GM12878 (cell line): ENCODE results near the gene PTPN2. TPM values are rescaled to one million over a fixed set of nuclear protein-coding genes. Genes with fewer than 3 reads are reported as not detected.

ENCODE experiments used
- ASH2L ChIP-seq: fragments of 300-600, 200-600 bp; sonication (generic); IDR thresholded peaks from 2 replicates; pipeline ENCODE4 v1.6.1; 2017; ENCODE audit warnings: low read depth, mild to moderate bottlenecking, borderline replicate concordance
- ATF3 ChIP-seq: IDR thresholded peaks from 2 replicates; pipeline ENCODE4 v1.6.1; 2011; ENCODE audit warnings: low read depth, mild to moderate bottlenecking, low read length, moderate library complexity, borderline replicate concordance; ENCODE audit errors: extremely low read depth
- BCL3 ChIP-seq: IDR thresholded peaks from 2 replicates; pipeline ENCODE4 v1.6.1; 2011; ENCODE audit warnings: borderline replicate concordance, low read depth, mild to moderate bottlenecking, moderate library complexity, low read length; ENCODE audit not compliant: insufficient read depth, poor library complexity, severe bottlenecking
- CBX3 ChIP-seq: fragments of 200-600 bp; sonication (generic); IDR thresholded peaks from 2 replicates; pipeline ENCODE4 v1.6.1; 2016; ENCODE audit warnings: low read depth, borderline replicate concordance
- CHD4 ChIP-seq: fragments of 200-600 bp; sonication (generic); IDR thresholded peaks from 2 replicates; pipeline ENCODE4 v1.6.1; 2016; ENCODE audit warnings: mild to moderate bottlenecking
- IRF4 ChIP-seq: IDR thresholded peaks from 2 replicates; pipeline ENCODE4 v1.6.1; 2011; ENCODE audit warnings: low read depth, low read length
- MEF2A ChIP-seq: IDR thresholded peaks from 2 replicates; pipeline ENCODE4 v1.6.1; 2011; ENCODE audit warnings: low read depth, mild to moderate bottlenecking, low read length, moderate library complexity; ENCODE audit not compliant: insufficient read depth
- NFXL1 ChIP-seq: fragments of 450-650 bp; IDR thresholded peaks from 2 replicates; pipeline ENCODE4 v1.6.1; 2017; ENCODE audit warnings: antibody characterized with exemption, mild to moderate bottlenecking, borderline replicate concordance
- NR2F1 ChIP-seq: fragments of 450-650 bp; conservative IDR thresholded peaks from 2 replicates; pipeline ENCODE4 v1.6.1; 2017; ENCODE audit warnings: mild to moderate bottlenecking
- RUNX3 ChIP-seq: IDR thresholded peaks from 2 replicates; pipeline ENCODE4 v1.6.1; 2012; ENCODE audit warnings: low read length, inconsistent platforms
- SMC3 ChIP-seq: IDR thresholded peaks from 2 replicates; pipeline ENCODE4 v1.6.1; 2011; ENCODE audit warnings: low read length, improper control_type of control experiment, borderline replicate concordance
- SRF ChIP-seq, 2 experiments: IDR thresholded peaks; 2 replicates each; pipeline ENCODE4 v1.6.1; 2011; ENCODE audit warnings: low read depth in 2 of 2, low read length in 2 of 2, mild to moderate bottlenecking in 1 of 2, moderate library complexity in 1 of 2
- USF2 ChIP-seq: IDR thresholded peaks from 2 replicates; pipeline ENCODE4 v1.6.1; 2011; ENCODE audit warnings: low read depth, low read length, improper control_type of control experiment, borderline replicate concordance
- ZNF622 ChIP-seq: fragments of 450-650 bp; IDR thresholded peaks from 2 replicates; pipeline ENCODE4 v1.6.1; 2017; ENCODE audit warnings: mild to moderate bottlenecking, inconsistent platforms
- polyA plus RNA-seq, 11 experiments: library from polyadenylated mRNA; depleted of rRNA in 4 of 11; unstranded in 6 of 11; stranded (reverse) in 5 of 11; fragments of >200 nt; fragmentation: Nextera tagmentation in 4 of 11; fragmentation: Illumina TruSeq in 1 of 11; extraction: Ambion mirVana in 4 of 11; extraction: Trizol in 1 of 11; gene quantifications; 1 replicate in 1 of 11; 2 replicates in 10 of 11; pipeline versions ENCODE4 v1.2.1 to v1.2.3, GENCODE V29; 2011 to 2016; ENCODE audit warnings: inconsistent platforms in 2 of 11, missing spikeins in 2 of 11, low read depth in 1 of 11
- total RNA-seq, 4 experiments: library from RNA; depleted of rRNA in 3 of 4; stranded (reverse); fragments of >200 nt in 3 of 4; fragmentation: Illumina TruSeq in 1 of 4; extraction: Trizol in 1 of 4; gene quantifications; 2 replicates each; pipeline versions ENCODE4 v1.2.1 to v1.2.3, GENCODE V29; 2013 to 2021
- TF ChIP-seq, protein P1 (sequence below): fragments of 450-650 bp; IDR thresholded peaks from 2 replicates; pipeline ENCODE4 v1.6.1; 2017; ENCODE audit warnings: low read depth, mild to moderate bottlenecking, moderate library complexity
- TF ChIP-seq, protein P2 (sequence below): IDR thresholded peaks from 2 replicates; pipeline ENCODE4 v1.6.1; 2012; ENCODE audit warnings: low read length, inconsistent platforms
- TF ChIP-seq, protein P3 (sequence below): IDR thresholded peaks from 2 replicates; pipeline ENCODE4 v1.6.1; 2011; ENCODE audit warnings: mild to moderate bottlenecking, low read depth, low read length, moderate library complexity; ENCODE audit not compliant: insufficient replicate concordance

PTPN2 gene
- total and polyA plus RNA-seq, 10 of the 15 experiments (the other 5 are each of a cell fraction or from before 2014, with no cell fraction given): 46.5 to 86.7 (median 64.6) TPM

- TF ChIP-seq, protein P1, sequence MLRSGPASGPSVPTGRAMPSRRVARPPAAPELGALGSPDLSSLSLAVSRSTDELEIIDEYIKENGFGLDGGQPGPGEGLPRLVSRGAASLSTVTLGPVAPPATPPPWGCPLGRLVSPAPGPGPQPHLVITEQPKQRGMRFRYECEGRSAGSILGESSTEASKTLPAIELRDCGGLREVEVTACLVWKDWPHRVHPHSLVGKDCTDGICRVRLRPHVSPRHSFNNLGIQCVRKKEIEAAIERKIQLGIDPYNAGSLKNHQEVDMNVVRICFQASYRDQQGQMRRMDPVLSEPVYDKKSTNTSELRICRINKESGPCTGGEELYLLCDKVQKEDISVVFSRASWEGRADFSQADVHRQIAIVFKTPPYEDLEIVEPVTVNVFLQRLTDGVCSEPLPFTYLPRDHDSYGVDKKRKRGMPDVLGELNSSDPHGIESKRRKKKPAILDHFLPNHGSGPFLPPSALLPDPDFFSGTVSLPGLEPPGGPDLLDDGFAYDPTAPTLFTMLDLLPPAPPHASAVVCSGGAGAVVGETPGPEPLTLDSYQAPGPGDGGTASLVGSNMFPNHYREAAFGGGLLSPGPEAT: no peak
- no peak for TF ChIP-seq SMC3
- no peak for TF ChIP-seq CBX3
- TF ChIP-seq IRF4: no peak
- no peak for TF ChIP-seq MEF2A
- TF ChIP-seq, protein P2, sequence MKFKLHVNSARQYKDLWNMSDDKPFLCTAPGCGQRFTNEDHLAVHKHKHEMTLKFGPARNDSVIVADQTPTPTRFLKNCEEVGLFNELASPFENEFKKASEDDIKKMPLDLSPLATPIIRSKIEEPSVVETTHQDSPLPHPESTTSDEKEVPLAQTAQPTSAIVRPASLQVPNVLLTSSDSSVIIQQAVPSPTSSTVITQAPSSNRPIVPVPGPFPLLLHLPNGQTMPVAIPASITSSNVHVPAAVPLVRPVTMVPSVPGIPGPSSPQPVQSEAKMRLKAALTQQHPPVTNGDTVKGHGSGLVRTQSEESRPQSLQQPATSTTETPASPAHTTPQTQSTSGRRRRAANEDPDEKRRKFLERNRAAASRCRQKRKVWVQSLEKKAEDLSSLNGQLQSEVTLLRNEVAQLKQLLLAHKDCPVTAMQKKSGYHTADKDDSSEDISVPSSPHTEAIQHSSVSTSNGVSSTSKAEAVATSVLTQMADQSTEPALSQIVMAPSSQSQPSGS: no peak
- TF ChIP-seq, protein P3, sequence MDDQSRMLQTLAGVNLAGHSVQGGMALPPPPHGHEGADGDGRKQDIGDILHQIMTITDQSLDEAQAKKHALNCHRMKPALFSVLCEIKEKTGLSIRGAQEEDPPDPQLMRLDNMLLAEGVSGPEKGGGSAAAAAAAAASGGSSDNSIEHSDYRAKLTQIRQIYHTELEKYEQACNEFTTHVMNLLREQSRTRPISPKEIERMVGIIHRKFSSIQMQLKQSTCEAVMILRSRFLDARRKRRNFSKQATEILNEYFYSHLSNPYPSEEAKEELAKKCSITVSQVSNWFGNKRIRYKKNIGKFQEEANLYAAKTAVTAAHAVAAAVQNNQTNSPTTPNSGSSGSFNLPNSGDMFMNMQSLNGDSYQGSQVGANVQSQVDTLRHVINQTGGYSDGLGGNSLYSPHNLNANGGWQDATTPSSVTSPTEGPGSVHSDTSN: no peak
- TF ChIP-seq NR2F1: 0 out of 2 replicates have a peak, but pooled peaks have one; percentile 19
- no peak for TF ChIP-seq NFXL1
- no peak for TF ChIP-seq BCL3
- no peak for TF ChIP-seq CHD4
- TF ChIP-seq USF2: no peak
- no peak for TF ChIP-seq SRF (IDR thresholded peaks at IDR 0.05; ENCODE audit: low read depth in 2 of 2, low read length in 2 of 2)
- no peak for TF ChIP-seq ZNF622
- peak; percentile 83 for TF ChIP-seq RUNX3
- no peak for TF ChIP-seq ATF3
- no peak for TF ChIP-seq ASH2L
These were observed 133.8 kb downstream of the PTPN2 start (continued) for GRCh38 chr18:12750076-12750714.
